D721Med (cell line): ENCODE results near the gene KDM4D.

Experiments used
- DNase-seq: peaks from one replicate; pipeline ENCODE4 v3.0.0; 2011; ENCODE audit warnings: low spot score; ENCODE audit not compliant: insufficient read length
- FAIRE-seq: peaks from 2 replicates; lab custom pipeline; 2011; peaks lifted over from hg19 to GRCh38; lab: Jason Lieb, UNC
- TF ChIP-seq, protein P1 (sequence below): IDR thresholded peaks from 2 replicates; pipeline ENCODE4 v1.5.1; 2012; ENCODE audit warnings: mild to moderate bottlenecking, control low read depth; ENCODE audit not compliant: insufficient read depth; ENCODE audit errors: missing control alignments

KDM4D gene

DNA sequence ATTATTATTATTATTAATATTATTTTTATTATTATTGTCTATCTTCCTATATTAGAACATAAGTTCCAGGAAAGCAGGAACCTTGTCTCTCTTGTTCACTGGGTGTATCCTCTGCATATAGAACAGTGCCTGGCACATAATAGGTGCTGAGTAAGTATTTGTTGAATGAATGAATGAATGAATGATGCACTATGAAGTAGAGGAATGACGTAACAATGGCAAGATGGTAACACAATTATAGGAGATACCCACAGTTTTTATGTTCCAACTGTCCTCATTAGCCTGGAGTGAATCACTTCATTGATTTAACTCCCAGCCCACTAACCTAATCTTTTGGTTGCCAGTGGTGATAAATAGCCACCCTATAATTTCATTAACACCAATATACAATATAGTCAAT, 2.1 kb downstream of the KDM4D start:
- no peak for DNase-seq
- FAIRE-seq = no peak
- TF ChIP-seq, protein P1, sequence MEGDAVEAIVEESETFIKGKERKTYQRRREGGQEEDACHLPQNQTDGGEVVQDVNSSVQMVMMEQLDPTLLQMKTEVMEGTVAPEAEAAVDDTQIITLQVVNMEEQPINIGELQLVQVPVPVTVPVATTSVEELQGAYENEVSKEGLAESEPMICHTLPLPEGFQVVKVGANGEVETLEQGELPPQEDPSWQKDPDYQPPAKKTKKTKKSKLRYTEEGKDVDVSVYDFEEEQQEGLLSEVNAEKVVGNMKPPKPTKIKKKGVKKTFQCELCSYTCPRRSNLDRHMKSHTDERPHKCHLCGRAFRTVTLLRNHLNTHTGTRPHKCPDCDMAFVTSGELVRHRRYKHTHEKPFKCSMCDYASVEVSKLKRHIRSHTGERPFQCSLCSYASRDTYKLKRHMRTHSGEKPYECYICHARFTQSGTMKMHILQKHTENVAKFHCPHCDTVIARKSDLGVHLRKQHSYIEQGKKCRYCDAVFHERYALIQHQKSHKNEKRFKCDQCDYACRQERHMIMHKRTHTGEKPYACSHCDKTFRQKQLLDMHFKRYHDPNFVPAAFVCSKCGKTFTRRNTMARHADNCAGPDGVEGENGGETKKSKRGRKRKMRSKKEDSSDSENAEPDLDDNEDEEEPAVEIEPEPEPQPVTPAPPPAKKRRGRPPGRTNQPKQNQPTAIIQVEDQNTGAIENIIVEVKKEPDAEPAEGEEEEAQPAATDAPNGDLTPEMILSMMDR = no peak

DNA sequence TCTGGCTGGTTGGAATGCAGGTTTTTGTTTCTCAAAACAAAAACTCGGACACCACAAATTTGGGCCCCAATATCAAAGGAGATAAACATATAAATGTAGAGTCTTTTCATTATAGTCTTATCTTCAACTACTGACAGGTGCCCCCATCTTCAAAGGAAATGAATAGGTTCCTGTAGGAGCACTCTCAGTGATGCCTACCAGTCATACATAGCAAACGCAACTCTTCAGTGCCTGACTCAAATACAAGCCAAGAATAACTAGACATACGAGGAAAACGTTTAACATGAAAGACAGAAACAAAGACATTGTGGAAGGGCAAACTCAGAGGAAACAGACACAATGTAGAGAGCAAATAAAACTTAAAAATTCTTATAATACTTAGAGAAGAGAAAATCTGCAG, 13.9 kb downstream of the KDM4D start:
- FAIRE-seq (no peak), DNase-seq (no peak)
- TF ChIP-seq, protein P1 = no peak

DNA sequence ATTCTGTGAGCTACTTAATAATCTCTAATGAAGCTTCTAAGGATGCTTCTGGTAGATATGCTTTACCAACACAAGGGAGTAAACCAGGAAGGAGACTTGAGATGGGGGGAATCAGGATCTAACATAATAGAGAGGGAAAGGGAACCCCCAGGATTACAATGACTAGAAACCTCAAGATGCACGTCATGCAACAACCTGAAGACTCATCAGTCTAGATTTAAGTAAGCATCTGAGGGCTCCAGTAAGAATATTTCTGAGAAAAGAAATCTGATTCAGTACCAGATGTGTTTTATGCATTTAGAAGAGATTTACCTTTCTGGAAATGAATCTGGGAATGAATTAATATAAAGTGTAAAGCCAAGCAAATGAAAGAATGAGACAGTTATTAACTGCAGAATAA, 15.2 kb downstream of the KDM4D start:
- TF ChIP-seq, protein P1 = no peak
- no peak for DNase-seq
- FAIRE-seq = no peak

DNA sequence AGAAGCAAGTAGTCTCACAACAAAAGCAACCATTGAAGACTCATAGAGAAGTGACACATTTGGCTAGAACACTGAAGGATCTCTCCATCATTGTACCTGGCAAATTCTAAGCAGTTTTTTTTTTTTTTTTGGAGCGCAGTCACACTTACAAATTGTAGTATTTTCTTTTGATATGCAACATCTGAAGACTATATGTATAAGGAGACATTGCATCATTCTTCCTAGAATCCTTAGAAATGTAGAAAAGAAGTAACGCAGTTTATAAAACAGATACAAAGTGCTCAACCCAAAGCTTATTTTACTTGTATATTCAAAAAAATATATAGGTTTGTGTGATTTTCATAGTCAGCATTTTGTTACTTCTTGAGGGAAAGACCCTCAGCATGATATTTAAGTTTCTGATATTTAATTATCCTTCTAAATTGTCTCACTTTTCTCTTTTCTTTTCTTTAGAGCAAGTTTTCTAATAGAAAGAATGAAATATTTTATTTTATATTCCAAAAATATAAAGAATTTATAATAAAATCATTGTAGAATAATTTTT, 20.0 kb downstream of the KDM4D start:
- TF ChIP-seq, protein P1 = no peak
- no peak for FAIRE-seq
- no peak for DNase-seq

DNA sequence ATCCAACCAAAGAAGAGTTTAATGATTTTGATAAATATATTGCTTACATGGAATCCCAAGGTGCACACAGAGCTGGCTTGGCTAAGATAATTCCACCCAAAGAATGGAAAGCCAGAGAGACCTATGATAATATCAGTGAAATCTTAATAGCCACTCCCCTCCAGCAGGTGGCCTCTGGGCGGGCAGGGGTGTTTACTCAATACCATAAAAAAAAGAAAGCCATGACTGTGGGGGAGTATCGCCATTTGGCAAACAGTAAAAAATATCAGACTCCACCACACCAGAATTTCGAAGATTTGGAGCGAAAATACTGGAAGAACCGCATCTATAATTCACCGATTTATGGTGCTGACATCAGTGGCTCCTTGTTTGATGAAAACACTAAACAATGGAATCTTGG, 23.9 kb downstream of the KDM4D start:
- FAIRE-seq = no peak
- DNase-seq = no peak
- TF ChIP-seq, protein P1 = no peak

DNA sequence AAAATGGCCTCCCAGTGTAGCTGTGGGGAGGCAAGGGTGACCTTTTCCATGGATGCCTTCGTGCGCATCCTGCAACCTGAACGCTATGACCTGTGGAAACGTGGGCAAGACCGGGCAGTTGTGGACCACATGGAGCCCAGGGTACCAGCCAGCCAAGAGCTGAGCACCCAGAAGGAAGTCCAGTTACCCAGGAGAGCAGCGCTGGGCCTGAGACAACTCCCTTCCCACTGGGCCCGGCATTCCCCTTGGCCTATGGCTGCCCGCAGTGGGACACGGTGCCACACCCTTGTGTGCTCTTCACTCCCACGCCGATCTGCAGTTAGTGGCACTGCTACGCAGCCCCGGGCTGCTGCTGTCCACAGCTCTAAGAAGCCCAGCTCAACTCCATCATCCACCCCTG, 24.8 kb downstream of the KDM4D start:
- no peak for DNase-seq
- TF ChIP-seq, protein P1 = no peak
- FAIRE-seq = no peak

DNA sequence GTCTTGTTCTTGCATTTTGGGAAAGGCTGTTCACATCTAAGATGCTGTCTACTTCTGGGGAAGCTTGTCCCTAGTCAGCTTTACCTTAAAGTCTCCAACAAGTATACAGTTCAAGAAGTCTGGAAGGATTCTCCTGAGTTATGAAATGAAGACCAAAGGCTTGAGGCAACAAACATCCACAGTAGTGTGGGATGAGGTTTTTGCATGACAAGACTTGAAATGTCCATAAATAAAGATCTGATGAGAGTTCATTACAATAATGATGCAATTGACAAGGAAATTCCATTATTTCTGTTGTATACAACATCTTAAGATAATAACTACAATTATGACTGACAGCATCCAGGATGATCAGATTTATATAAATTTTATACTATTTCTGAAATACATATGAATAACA, 30.2 kb downstream of the KDM4D start:
- DNase-seq (no peak), FAIRE-seq (no peak)
- TF ChIP-seq, protein P1 = no peak
